Neutrophil (primary cell): ENCODE measurements around the gene ABLIM1.

Experiments used
- H3K27ac ChIP-seq: fragments of 200-600 bp; sonication (generic); 2 replicates; pipeline ENCODE4 v1.5.1; 2016; ENCODE audit warnings: mild to moderate bottlenecking, moderate library complexity
- H3K27me3 ChIP-seq: fragments of 200-600 bp; sonication (generic); 2 replicates; pipeline ENCODE4 v1.6.0; 2016; ENCODE audit warnings: mild to moderate bottlenecking
- H3K36me3 ChIP-seq: fragments of 200-600 bp; sonication (generic); 2 replicates; pipeline ENCODE4 v1.5.1; 2017
- H3K4me1 ChIP-seq, 2 experiments: fragments of 200-600 bp in 1 of 2; sonication (generic) in 1 of 2; 1 replicate in 1 of 2; 2 replicates in 1 of 2; pipeline versions ENCODE4 v1.5.1 to v1.6.1; 2013 to 2016; ENCODE audit warnings: low read depth in 1 of 2, low read length in 1 of 2, mild to moderate bottlenecking in 1 of 2, moderate library complexity in 1 of 2; ENCODE audit not compliant: control insufficient read depth in 1 of 2, insufficient read depth in 1 of 2
- H3K4me3 ChIP-seq, 2 experiments: fragments of 200-600 bp in 1 of 2; sonication (generic) in 1 of 2; 1 replicate in 1 of 2; 2 replicates in 1 of 2; pipeline ENCODE4 v1.5.1; 2013 to 2016; ENCODE audit warnings: low read depth in 1 of 2, low read length in 1 of 2, mild to moderate bottlenecking in 1 of 2, moderate library complexity in 1 of 2
- H3K9me3 ChIP-seq: fragments of 200-600 bp; sonication (generic); 2 replicates; pipeline ENCODE4 v1.5.1; 2016
- CTCF ChIP-seq: fragments of 200-600 bp; sonication (generic); IDR thresholded peaks from 2 replicates; pipeline ENCODE4 v1.5.1; 2016; ENCODE audit warnings: antibody characterized with exemption

ABLIM1 gene

GRCh38 chr10:114426476-114426875 lies 231.6 kb downstream of the ABLIM1 start:
- Histone ChIP-seq H3K27ac (no peak overlapping the region), H3K36me3 (no peaks in the 10 kb centered on the region), H3K9me3 (no peaks in the 10 kb centered on the region), H3K4me1 (no peaks in the 10 kb centered on the region), H3K27me3 (no peaks in the 10 kb centered on the region), H3K4me3 (no peak overlapping the region)
- no peak for TF ChIP-seq CTCF

- no peaks in the 10 kb centered on the region for H3K4me1 ChIP-seq
- no peaks in the 10 kb centered on the region for H3K9me3 ChIP-seq
- no peak for TF ChIP-seq CTCF
- no peaks in the 10 kb centered on the region for H3K36me3 ChIP-seq
- H3K4me3 ChIP-seq: no peak overlapping the region
- no peak overlapping the region for H3K27ac ChIP-seq
- peaks cover 3% of the 10 kb centered on the region for H3K27me3 ChIP-seq
Measured at GRCh38 chr10:114420811-114421485, 237.1 kb downstream of the ABLIM1 start.

GRCh38 chr10:114418109-114418508 lies 240.0 kb downstream of the ABLIM1 start:
- TF ChIP-seq CTCF: no peak
- Histone ChIP-seq H3K4me1 (no peaks in the 10 kb centered on the region), H3K9me3 (no peaks in the 10 kb centered on the region), H3K27me3 (peaks cover 8% of the 10 kb centered on the region), H3K36me3 (no peaks in the 10 kb centered on the region), H3K27ac (no peak overlapping the region), H3K4me3 (no peak overlapping the region)

- no peaks in the 10 kb centered on the region for H3K36me3 ChIP-seq
- no peak for TF ChIP-seq CTCF
- no peaks in the 10 kb centered on the region for H3K4me1 ChIP-seq
- H3K27ac ChIP-seq: no peak overlapping the region
- H3K27me3 ChIP-seq: peaks cover 27% of the 10 kb centered on the region
- H3K9me3 ChIP-seq: no peaks in the 10 kb centered on the region
- no peak overlapping the region for H3K4me3 ChIP-seq
Measured at GRCh38 chr10:114412907-114413797, 244.9 kb downstream of the ABLIM1 start.

GRCh38 chr10:114408968-114409444 lies 249.1 kb downstream of the ABLIM1 start:
- Histone ChIP-seq H3K4me1 (no peaks in the 10 kb centered on the region), H3K9me3 (no peaks in the 10 kb centered on the region), H3K4me3 (no peak overlapping the region), H3K27me3 (peaks cover 58% of the 10 kb centered on the region), H3K36me3 (no peaks in the 10 kb centered on the region), H3K27ac (no peak overlapping the region)
- no peak for TF ChIP-seq CTCF
